HCT116 (cell line): Measurements from ENCODE around the gene ZBTB6. TPM values are rescaled to one million over a fixed set of nuclear protein-coding genes. Genes with fewer than 3 reads are reported as not detected.
"Not testable (repeated sequence)": the region's sequence is repeated elsewhere in the genome, so short reads cannot be mapped to it uniquely, and the experiment has no call there.

Experiments used
- ATAC-seq: fragments of 200-7000 bp; cut with Tn5 transposase; 2 replicates; pipeline ENCODE4 v1.9.1; 2020; ENCODE audit warnings: mild to moderate bottlenecking, moderate library complexity
- BruUV-seq: library from RNA; stranded (reverse); fragments of 400-500 nt; replicated peaks from 2 replicates; lab custom pipeline; 2021; lab: Mats Ljungman, UMichigan
- CTCF ChIA-PET: fragments of 300-600 bp; sonication (Branson Sonifier 250); formaldehyde crosslinking; loops from one replicate; lab custom pipeline; 2021; ENCODE audit warnings: antibody characterized with exemption; lab: Charles Lee
- POLR2A ChIA-PET: fragments of 300-600, 350-600 bp; sonication (Branson Sonifier 250); formaldehyde crosslinking; loops from one replicate; lab custom pipeline; 2021; ENCODE audit warnings: antibody characterized with exemption; lab: Charles Lee
- RAD21 ChIA-PET, 2 experiments: fragments of 300-600 bp; sonication (Branson Sonifier 250); formaldehyde crosslinking; loops; one replicate each; lab custom pipeline; 2023; ENCODE audit warnings: low total read pairs in 2 of 2; ENCODE audit not compliant: uncharacterized antibody in 2 of 2, unreplicated experiment in 2 of 2, low non-redundant PET in 1 of 2; lab: Charles Lee
- DNase-seq: peaks from one replicate; pipeline ENCODE4 v3.0.0-alpha.2; 2010; ENCODE audit warnings: low read depth, low spot score
- H2AFZ ChIP-seq: fragments of 200-600 bp; shearing (Covaris generic), sonication (generic); 2 replicates; pipeline ENCODE4 v1.6.1; 2017; ENCODE audit warnings: low read depth, mixed run types, mixed read lengths, antibody characterized with exemption, low read length; ENCODE audit not compliant: poor library complexity, severe bottlenecking
- H3K27ac ChIP-seq: 2 replicates; pipeline ENCODE4 v1.5.1; 2012; ENCODE audit warnings: low read depth, low read length
- H3K27me3 ChIP-seq: fragments of 200-600 bp; sonication (generic); 2 replicates; pipeline ENCODE4 v1.6.1; 2016; ENCODE audit warnings: mixed run types, low read length, mixed read lengths; ENCODE audit not compliant: insufficient read depth
- H3K36me3 ChIP-seq, 2 experiments: fragments of 200-500 bp in 1 of 2; fragments of 200-600 bp in 1 of 2; sonication (Bioruptor generic) in 1 of 2; sonication (generic) in 1 of 2; 2 replicates each; pipeline versions ENCODE4 v1.5.1 to v1.6.1; 2014 to 2016; ENCODE audit warnings: low read length in 2 of 2, inconsistent platforms in 1 of 2, mixed read lengths in 1 of 2, mixed run types in 1 of 2; ENCODE audit not compliant: insufficient read depth in 2 of 2, control insufficient read depth in 1 of 2
- H3K4me1 ChIP-seq, 2 experiments: fragments of 200-600 bp in 1 of 2; sonication (generic) in 1 of 2; 2 replicates each; pipeline versions ENCODE4 v1.5.1 to v1.6.1; 2012 to 2017; ENCODE audit warnings: low read length in 2 of 2, inconsistent platforms in 1 of 2, mild to moderate bottlenecking in 1 of 2, mixed read lengths in 1 of 2, mixed run types in 1 of 2, moderate library complexity in 1 of 2; ENCODE audit not compliant: insufficient read depth in 2 of 2, control insufficient read depth in 1 of 2
- H3K4me2 ChIP-seq: fragments of 200-600 bp; sonication (generic); 2 replicates; pipeline ENCODE4 v1.6.1; 2017; ENCODE audit warnings: mixed run types, low read length, mixed read lengths
- H3K4me3 ChIP-seq, 2 experiments: fragments of 200-600 bp in 1 of 2; sonication (generic) in 1 of 2; replicated peaks in 1 of 2; 2 replicates each; pipeline ENCODE4 v1.5.1; 2011 to 2016; ENCODE audit warnings: low read length in 2 of 2, control low read depth in 1 of 2, low read depth in 1 of 2, mild to moderate bottlenecking in 1 of 2, mixed read lengths in 1 of 2, mixed run types in 1 of 2
- H3K79me2 ChIP-seq: fragments of 200-600 bp; sonication (generic); 2 replicates; pipeline ENCODE4 v1.6.1; 2017; ENCODE audit warnings: mild to moderate bottlenecking, mixed run types, low read length, moderate library complexity, mixed read lengths; ENCODE audit not compliant: insufficient read depth
- H3K9ac ChIP-seq: fragments of 200-600 bp; sonication (generic); 2 replicates; pipeline ENCODE4 v1.6.1; 2016; ENCODE audit warnings: low read length, mixed read lengths
- H3K9me2 ChIP-seq: fragments of 200-600 bp; sonication (generic), shearing (Covaris generic); 2 replicates; pipeline ENCODE4 v1.6.1; 2017; ENCODE audit warnings: mixed run types, mild to moderate bottlenecking, moderate library complexity; ENCODE audit not compliant: insufficient read depth
- H3K9me3 ChIP-seq, 2 experiments: fragments of 200-500 bp in 1 of 2; fragments of 200-600 bp in 1 of 2; sonication (Bioruptor generic) in 1 of 2; sonication (generic) in 1 of 2; 2 replicates each; pipeline ENCODE4 v1.6.1; 2014 to 2017; ENCODE audit warnings: low read length in 2 of 2, mixed read lengths in 2 of 2, inconsistent platforms in 1 of 2, low read depth in 1 of 2, mild to moderate bottlenecking in 1 of 2, mixed run types in 1 of 2, moderate library complexity in 1 of 2; ENCODE audit not compliant: control insufficient read depth in 1 of 2, insufficient read depth in 1 of 2
- H4K20me1 ChIP-seq: fragments of 200-600 bp; sonication (generic), shearing (Covaris generic); 2 replicates; pipeline ENCODE4 v1.6.1; 2017; ENCODE audit warnings: mixed run types, mild to moderate bottlenecking, moderate library complexity; ENCODE audit not compliant: insufficient read depth
- CBX3 ChIP-seq: IDR thresholded peaks from 2 replicates; pipeline ENCODE4 v1.6.1; 2012; ENCODE audit warnings: low read depth
- ELF1 ChIP-seq: IDR thresholded peaks from 2 replicates; pipeline ENCODE4 v1.6.1; 2012; ENCODE audit warnings: low read depth, borderline replicate concordance
- EZH2phosphoT487 ChIP-seq: fragments of 200-600 bp; IDR thresholded peaks from 2 replicates; pipeline ENCODE4 v1.6.1; 2018; ENCODE audit warnings: antibody characterized with exemption, borderline replicate concordance
- POLR2AphosphoS5 ChIP-seq: IDR thresholded peaks from 2 replicates; pipeline ENCODE4 v1.6.1; 2011; ENCODE audit warnings: mild to moderate bottlenecking, low read depth, low read length, moderate library complexity
- RAD21 ChIP-seq: IDR thresholded peaks from 2 replicates; pipeline ENCODE4 v1.6.1; 2012; ENCODE audit warnings: low read depth, mild to moderate bottlenecking
- REST ChIP-seq: IDR thresholded peaks from 2 replicates; pipeline ENCODE4 v1.6.1; 2012; ENCODE audit warnings: low read depth
- SIN3A ChIP-seq: IDR thresholded peaks from 2 replicates; pipeline ENCODE4 v1.6.1; 2012; ENCODE audit warnings: low read depth
- SRF ChIP-seq: IDR thresholded peaks from 2 replicates; pipeline ENCODE4 v1.6.1; 2012; ENCODE audit warnings: low read depth
- TCF7L2 ChIP-seq: IDR thresholded peaks from 2 replicates; pipeline ENCODE4 v1.7.0; 2011; ENCODE audit warnings: borderline replicate concordance, inconsistent platforms; ENCODE audit not compliant: insufficient read depth, insufficient read length; ENCODE audit errors: extremely low read depth
- ZBTB33 ChIP-seq: IDR thresholded peaks from 2 replicates; pipeline ENCODE4 v1.6.1; 2011; ENCODE audit warnings: mild to moderate bottlenecking, low read length, moderate library complexity; ENCODE audit not compliant: insufficient replicate concordance; ENCODE audit errors: extremely low read depth
- ZNF274 ChIP-seq: fragments of 200-500 bp; sonication (Bioruptor generic); IDR thresholded peaks from 2 replicates; pipeline ENCODE4 v1.6.1; 2014; ENCODE audit warnings: mild to moderate bottlenecking, low read depth, low read length, inconsistent platforms
- intact Hi-C: fragments of 100-400 bp; cut with micrococcal nuclease; formaldehyde crosslinking; loops from 2 replicates; pipeline ENCODE4 v1.10.0; 2022
- total RNA-seq: library from RNA; stranded (reverse); gene quantifications from one replicate; pipeline ENCODE4 v1.2.1, GENCODE V29; 2021; ENCODE audit not compliant: unreplicated experiment

Gene ZBTB6
- total RNA-seq, 1 experiment from 2014 or later = 12.3 TPM

GRCh38 chr9:122912671-122912963, 506 bp downstream of the ZBTB6 start:
- DNase-seq (no peak), ATAC-seq (no peak)
- intact Hi-C loops = loop anchor here (2.0 kb wide), 1 partner anchor 28 kb away; the partner anchor contains the start of gene RABGAP1
- Histone ChIP-seq H3K9me3 (no peaks in the 10 kb centered on the region), H3K9me2 (no peaks in the 10 kb centered on the region), H3K79me2 (peaks cover 55% of the 10 kb centered on the region), H3K4me2 (peak overlapping the region; percentile 86), H3K9ac (peak overlapping the region; percentile 79), H2AFZ (no peak overlapping the region), H3K4me3 (peak overlapping the region; percentile 61 to 95), H3K4me1 (peaks cover 7 to 13% of the 10 kb centered on the region in 2 experiments; a peak in 3 of 4 replicates), H3K27me3 (no peaks in the 10 kb centered on the region), H3K27ac (peak overlapping the region; percentile 73), H3K36me3 (peaks cover 11 to 12% of the 10 kb centered on the region in 2 experiments; a peak in 3 of 4 replicates), H4K20me1 (no peaks in the 10 kb centered on the region)
- TSS peak; percentile 53 for BruUV-seq
- ChIA-PET POLR2A (interaction anchor here (0.5 to 3.3 kb wide), 6 partner anchors 7 to 646 kb away, joined by 3 to 19 read pairs (median 6); partner anchors contain the start of genes RABGAP1, RC3H2 and ZBTB26), CTCF (interaction anchor here (0.8 to 1.6 kb wide), 3 partner anchors 28 to 438 kb away, joined by 3 to 6 read pairs (median 4); partner anchors contain the start of gene RABGAP1), RAD21 (interaction anchor here in 1 of 2 experiments (1.1 kb wide), 1 partner anchor 19 kb away, joined by 3 read pairs; the partner anchor contains the start of gene ZBTB26)
- TF ChIP-seq CBX3 (no peak), ELF1 (no peak), ZBTB33 (no peak), SIN3A (no peak), ZNF274 (no peak), POLR2AphosphoS5 (no peak), REST (no peak), SRF (no peak), TCF7L2 (no peak), EZH2phosphoT487 (no peak), RAD21 (no peak)

GRCh38 chr9:122906122-122906521, 7.0 kb downstream of the ZBTB6 start:
- peaks cover 67% of the 10 kb centered on the region for H3K79me2 ChIP-seq
- DNase-seq, CTCF ChIA-PET, H3K4me2 ChIP-seq, H3K27me3 ChIP-seq, H3K9me2 ChIP-seq, H3K9ac ChIP-seq, RAD21 ChIA-PET, H3K9me3 ChIP-seq, H3K27ac ChIP-seq, H3K36me3 ChIP-seq, H2AFZ ChIP-seq, BruUV-seq, ATAC-seq, H4K20me1 ChIP-seq, POLR2A ChIA-PET, H3K4me3 ChIP-seq: not testable (repeated sequence)
- H3K4me1 ChIP-seq = peaks cover 0 to 16% of the 10 kb centered on the region in 2 experiments; a peak in 2 of 4 replicates
- intact Hi-C loops = loop anchor here (10.0 kb wide), 1 partner anchor 89 kb away; no protein-coding TSS in a partner anchor
